H9 (cell line): ENCODE measurements around the gene KRT81. TPM values are rescaled to one million over a fixed set of nuclear protein-coding genes. Genes with fewer than 3 reads are reported as not detected.

Experiments used
- DNase-seq: peaks from one replicate; pipeline ENCODE4 v3.0.0-alpha.2; 2017
- H2AFZ ChIP-seq: one replicate; pipeline ENCODE4 v1.6.1; 2013; ENCODE audit warnings: mild to moderate bottlenecking, low read length, control low read depth, moderate library complexity
- H2AK5ac ChIP-seq: 2 replicates; pipeline ENCODE4 v1.6.1; 2013; ENCODE audit warnings: low read length, control low read depth, mixed read lengths; ENCODE audit not compliant: insufficient read length
- H2BK120ac ChIP-seq: one replicate; pipeline ENCODE4 v1.6.1; 2013; ENCODE audit warnings: low read depth, mild to moderate bottlenecking, low read length, control low read depth, inconsistent platforms; ENCODE audit not compliant: poor library complexity, severe bottlenecking
- H2BK12ac ChIP-seq: 2 replicates; pipeline ENCODE4 v1.6.1; 2013; ENCODE audit warnings: low read length, control low read depth, mixed read lengths, low read depth; ENCODE audit not compliant: insufficient read length
- H2BK15ac ChIP-seq: 2 replicates; pipeline ENCODE4 v1.6.1; 2013; ENCODE audit warnings: low read depth, low read length, control low read depth
- H2BK20ac ChIP-seq: one replicate; pipeline ENCODE4 v1.6.1; 2013; ENCODE audit warnings: low read depth, mild to moderate bottlenecking, low read length, control low read depth, inconsistent platforms; ENCODE audit not compliant: poor library complexity, severe bottlenecking
- H2BK5ac ChIP-seq: 2 replicates; pipeline ENCODE4 v1.6.1; 2013; ENCODE audit warnings: low read length, control low read depth, mixed read lengths; ENCODE audit not compliant: insufficient read length
- H3K14ac ChIP-seq: 2 replicates; pipeline ENCODE4 v1.6.1; 2013; ENCODE audit warnings: low read length, control low read depth; ENCODE audit not compliant: insufficient read depth
- H3K18ac ChIP-seq: 2 replicates; pipeline ENCODE4 v1.6.1; 2013; ENCODE audit warnings: low read depth, mild to moderate bottlenecking, mixed read lengths, low read length, control low read depth; ENCODE audit not compliant: insufficient read length
- H3K23ac ChIP-seq: 2 replicates; pipeline ENCODE4 v1.6.1; 2013; ENCODE audit warnings: low read length, control low read depth, mixed read lengths, low read depth; ENCODE audit not compliant: insufficient read length
- H3K23me2 ChIP-seq: 2 replicates; pipeline ENCODE4 v1.6.1; 2013; ENCODE audit warnings: low read depth, mild to moderate bottlenecking, mixed read lengths, low read length, control low read depth; ENCODE audit not compliant: insufficient read length, poor library complexity, severe bottlenecking
- H3K27ac ChIP-seq: 2 replicates; pipeline ENCODE4 v1.5.1; 2013; ENCODE audit warnings: low read length, control low read depth, mixed read lengths, low read depth; ENCODE audit not compliant: insufficient read length
- H3K27me3 ChIP-seq: 2 replicates; pipeline ENCODE4 v1.6.1; 2013; ENCODE audit warnings: low read length, control low read depth, inconsistent platforms; ENCODE audit not compliant: insufficient read depth
- H3K4ac ChIP-seq: 2 replicates; pipeline ENCODE4 v1.6.1; 2013; ENCODE audit warnings: low read depth, mild to moderate bottlenecking, control low read depth, inconsistent platforms, low read length, moderate library complexity
- H3K4me1 ChIP-seq: 2 replicates; pipeline ENCODE4 v1.6.1; 2013; ENCODE audit warnings: low read length, control low read depth, inconsistent platforms; ENCODE audit not compliant: insufficient read depth
- H3K4me2 ChIP-seq: 2 replicates; pipeline ENCODE4 v1.6.1; 2013; ENCODE audit warnings: low read length, control low read depth, mixed read lengths; ENCODE audit not compliant: insufficient read length, insufficient read depth
- H3K56ac ChIP-seq: 2 replicates; pipeline ENCODE4 v1.6.1; 2013; ENCODE audit warnings: low read depth, mild to moderate bottlenecking, mixed read lengths, low read length, control low read depth; ENCODE audit not compliant: insufficient read length
- H3K79me1 ChIP-seq: 2 replicates; pipeline ENCODE4 v1.6.1; 2013; ENCODE audit warnings: low read depth, mild to moderate bottlenecking, moderate library complexity, low read length, control low read depth, inconsistent platforms; ENCODE audit not compliant: insufficient read depth, poor library complexity, severe bottlenecking
- H3K79me2 ChIP-seq: 2 replicates; pipeline ENCODE4 v1.6.1; 2013; ENCODE audit warnings: low read length, control low read depth, inconsistent platforms; ENCODE audit not compliant: insufficient read depth
- H3K9ac ChIP-seq: 2 replicates; pipeline ENCODE4 v1.6.1; 2013; ENCODE audit warnings: low read length, control low read depth, mixed read lengths; ENCODE audit not compliant: insufficient read length; ENCODE audit errors: extremely low read depth
- H3K9me3 ChIP-seq: one replicate; pipeline ENCODE4 v1.6.1; 2013; ENCODE audit warnings: low read depth, low read length, inconsistent platforms; ENCODE audit not compliant: control insufficient read depth
- H3T11ph ChIP-seq: one replicate; pipeline ENCODE4 v1.6.1; 2013; ENCODE audit warnings: mild to moderate bottlenecking, low read length, control low read depth, inconsistent platforms
- H4K20me1 ChIP-seq: one replicate; pipeline ENCODE4 v1.6.1; 2013; ENCODE audit not compliant: control insufficient read depth, insufficient read length, insufficient read depth
- H4K5ac ChIP-seq: 2 replicates; pipeline ENCODE4 v1.6.1; 2013; ENCODE audit warnings: low read depth, mild to moderate bottlenecking, mixed read lengths, low read length, control low read depth; ENCODE audit not compliant: insufficient read length
- H4K8ac ChIP-seq: replicated peaks from 2 replicates; pipeline ENCODE4 v1.6.1; 2013; ENCODE audit warnings: low read length, control low read depth, mixed read lengths, low read depth; ENCODE audit not compliant: insufficient read length
- H4K91ac ChIP-seq: 2 replicates; pipeline ENCODE4 v1.6.1; 2013; ENCODE audit warnings: low read depth, mild to moderate bottlenecking, moderate library complexity, mixed read lengths, low read length, control low read depth; ENCODE audit not compliant: insufficient read length
- H3K27ac Mint-ChIP-seq, 3 experiments: 2 replicates in 2 of 3; 3 replicates in 1 of 3; pipeline ENCODE4 v1.8.0; 2020 to 2021; ENCODE audit warnings: mixed read lengths in 3 of 3, mild to moderate bottlenecking in 1 of 3, moderate library complexity in 1 of 3
- H3K27me3 Mint-ChIP-seq: 2 replicates; pipeline ENCODE4 v1.8.0; 2021; ENCODE audit warnings: low read depth, mild to moderate bottlenecking, moderate library complexity, mixed read lengths
- H3K36me3 Mint-ChIP-seq, 3 experiments: 2 replicates in 2 of 3; 3 replicates in 1 of 3; pipeline ENCODE4 v1.8.0; 2020 to 2021; ENCODE audit warnings: low read depth in 3 of 3, mixed read lengths in 3 of 3; ENCODE audit not compliant: insufficient read depth in 1 of 3
- H3K4me1 Mint-ChIP-seq, 2 experiments: 2 replicates each; pipeline ENCODE4 v1.8.0; 2020; ENCODE audit warnings: mixed read lengths in 2 of 2
- H3K4me3 Mint-ChIP-seq, 2 experiments: 2 replicates in 1 of 2; 3 replicates in 1 of 2; pipeline ENCODE4 v1.8.0; 2020 to 2021; ENCODE audit warnings: mild to moderate bottlenecking in 2 of 2, mixed read lengths in 2 of 2, moderate library complexity in 1 of 2
- H3K9me3 Mint-ChIP-seq, 2 experiments: 2 replicates in 1 of 2; 3 replicates in 1 of 2; pipeline ENCODE4 v1.8.0; 2020; ENCODE audit warnings: mild to moderate bottlenecking in 2 of 2, mixed read lengths in 2 of 2, moderate library complexity in 1 of 2
- CTCF ChIP-seq: fragments of 200-600 bp; sonication (generic); conservative IDR thresholded peaks from 3 replicates; pipeline ENCODE4 v1.8.0; 2021; ENCODE audit warnings: antibody characterized with exemption, mild to moderate bottlenecking
- WGBS: extraction: QIAGEN DNeasy Blood & Tissue Kit; methylation state at CpG from one replicate; pipeline ENCODE4 v1.1.7; 2013; ENCODE audit warnings: missing lambda C conversion rate, low lambda C conversion rate, mixed read lengths; ENCODE audit not compliant: insufficient read length; ENCODE audit errors: extremely low coverage; 5-methylcytosine and 5-hydroxymethylcytosine counted together
- total RNA-seq: library from RNA; stranded (reverse); gene quantifications from 2 replicates; pipeline ENCODE4 v1.2.1, GENCODE V29; 2021

The KRT81 gene
- total RNA-seq, 1 experiment from 2014 or later: not detected

GRCh38 chr12:52298677-52299190 lies 7.4 kb upstream of the KRT81 start:
- Histone ChIP-seq H4K8ac (no peak overlapping the region), H3K23me2 (no peaks in the 10 kb centered on the region), H3K14ac (no peak overlapping the region), H2AFZ (no peak overlapping the region), H2BK120ac (no peak overlapping the region), H4K20me1 (peaks cover 4% of the 10 kb centered on the region), H3K79me1 (no peaks in the 10 kb centered on the region), H3K4me1 (no peaks in the 10 kb centered on the region), H3K27me3 (no peaks in the 10 kb centered on the region; the same call in 1 of the 2 replicates), H2BK15ac (no peak overlapping the region), H4K5ac (no peak overlapping the region), H3K18ac (no peak overlapping the region), H3K9me3 (no peaks in the 10 kb centered on the region), H3K4ac (no peak overlapping the region), H2BK5ac (no peak overlapping the region), H3K23ac (no peak overlapping the region), H4K91ac (no peak overlapping the region), H3K79me2 (no peaks in the 10 kb centered on the region), H3K56ac (no peak overlapping the region), H3K27ac (no peak overlapping the region), H3K9ac (no peak overlapping the region), H3T11ph (no peak overlapping the region), H3K4me2 (no peak overlapping the region), H2BK20ac (no peak overlapping the region), H2AK5ac (no peak overlapping the region), H2BK12ac (no peak overlapping the region)
- no peak for DNase-seq
- H3K27me3 Mint-ChIP-seq: peaks cover 38% of the 10 kb centered on the region
- WGBS: no CpG with 5 or more reads among the region's 4 CpGs
- H3K36me3 Mint-ChIP-seq: no peaks in the 10 kb centered on the region
- no peak for TF ChIP-seq CTCF
- no peak overlapping the region for H3K4me3 Mint-ChIP-seq
- H3K4me1 Mint-ChIP-seq: peaks cover 3% of the 10 kb centered on the region in 2 experiments; a peak in 2 of 4 replicates
- H3K27ac Mint-ChIP-seq: no peak overlapping the region
- H3K9me3 Mint-ChIP-seq: no peaks in the 10 kb centered on the region; a peak in 1 of 5 replicates
